Renal cortical epithelial cell (primary cell): ENCODE measurements around the gene STING1. TPM values are rescaled to one million over a fixed set of nuclear protein-coding genes. Genes with fewer than 3 reads are reported as not detected.
A peak's percentile ranks its signal among the peaks of the same experiment; 100 is the strongest.
"Not testable (repeated sequence)": the region's sequence is repeated elsewhere in the genome, so short reads cannot be mapped to it uniquely, and the experiment has no call there.

Experiments used
- DNase-seq: peaks from one replicate; pipeline ENCODE4 v3.0.0-alpha.2; 2011; ENCODE audit warnings: low read depth
- total RNA-seq: library from RNA; depleted of rRNA; stranded (reverse); fragments of >200 nt; gene quantifications from 2 replicates; pipeline ENCODE4 v1.2.3, GENCODE V29; 2014

STING1 gene
- total RNA-seq, 1 donor from 2014 or later = 12.4 TPM

- DNase-seq = not testable (repeated sequence)
Measured at GRCh38 chr5:139503036-139503817, 20.7 kb upstream of the STING1 start.

- DNase-seq = no peak
Measured at GRCh38 chr5:139501381-139501780, 18.8 kb upstream of the STING1 start.

GRCh38 chr5:139495638-139496435 is 13.3 kb upstream of the STING1 start:
- no peak for DNase-seq

GRCh38 chr5:139494832-139495231 is 12.3 kb upstream of the STING1 start:
- no peak for DNase-seq

GRCh38 chr5:139494256-139494655 is 11.7 kb upstream of the STING1 start:
- no peak for DNase-seq

GRCh38 chr5:139492700-139493192 is 10.2 kb upstream of the STING1 start:
- peak; percentile 38 for DNase-seq

GRCh38 chr5:139488260-139488659 is 5.7 kb upstream of the STING1 start:
- DNase-seq = no peak

- DNase-seq = no peak
Measured at GRCh38 chr5:139486201-139486600, 3.6 kb upstream of the STING1 start.

- not testable (repeated sequence) for DNase-seq
Measured at GRCh38 chr5:139482890-139483208, 291 bp upstream of the STING1 start.

GRCh38 chr5:139481580-139482049 is 943 bp downstream of the STING1 start:
- no peak for DNase-seq

- DNase-seq = no peak
Measured at GRCh38 chr5:139481122-139481533, 1.4 kb downstream of the STING1 start.

GRCh38 chr5:139479729-139480128 is 2.8 kb downstream of the STING1 start:
- not testable (repeated sequence) for DNase-seq

GRCh38 chr5:139478657-139479423 is 3.7 kb downstream of the STING1 start:
- not testable (repeated sequence) for DNase-seq

GRCh38 chr5:139475865-139476617 is 6.5 kb downstream of the STING1 start:
- DNase-seq = no peak

GRCh38 chr5:139474890-139475791 is 7.4 kb downstream of the STING1 start:
- peak; percentile 63 for DNase-seq

- DNase-seq = no peak
Measured at GRCh38 chr5:139473565-139473964, 9.0 kb downstream of the STING1 start.

GRCh38 chr5:139473105-139473504 is 9.5 kb downstream of the STING1 start:
- no peak for DNase-seq

GRCh38 chr5:139472386-139473030 is 10.1 kb downstream of the STING1 start:
- DNase-seq = no peak

GRCh38 chr5:139470821-139471300 is 11.7 kb downstream of the STING1 start, which contains the start of gene SMIM33:
SMIM33 (plus strand) TSS chr5:139471004; CDS start chr5:139471122, 118 bp downstream.
- DNase-seq = no peak
